Testis (tissue), 3 donors: ENCODE results near the gene IGF1R. TPM values are rescaled to one million over a fixed set of nuclear protein-coding genes. Genes with fewer than 3 reads are reported as not detected.

Experiments
- DNase-seq: peaks from one replicate; pipeline ENCODE4 v3.0.0-alpha.2; 2019
- H3K27ac ChIP-seq, 2 donors: fragments of 200-600 bp; sonication (generic); one replicate each; pipeline ENCODE4 v1.5.1; 2019
- H3K27me3 ChIP-seq: fragments of 200-600 bp; sonication (generic); one replicate; pipeline ENCODE4 v1.5.1; 2019
- H3K36me3 ChIP-seq: fragments of 200-600 bp; sonication (generic); one replicate; pipeline ENCODE4 v1.5.1; 2017; ENCODE audit warnings: low read depth; ENCODE audit errors: missing control alignments
- H3K4me1 ChIP-seq: fragments of 200-600 bp; sonication (generic); one replicate; pipeline ENCODE4 v1.5.1; 2019
- H3K4me3 ChIP-seq, 2 donors: fragments of 200-600 bp; sonication (generic); one replicate each; pipeline ENCODE4 v1.5.1; 2017 to 2019
- H3K9me3 ChIP-seq: fragments of 200-600 bp; sonication (generic); one replicate; pipeline ENCODE4 v1.5.1; 2017
- CTCF ChIP-seq, 3 experiments: fragments of 450-650 bp in 2 of 3; fragments of 200-600 bp in 1 of 3; sonication (generic) in 1 of 3; IDR thresholded peaks; one replicate each; pipeline ENCODE4 v1.5.1; 2016 to 2019; ENCODE audit warnings: antibody characterized with exemption in 3 of 3, mild to moderate bottlenecking in 2 of 3, moderate library complexity in 1 of 3
- POLR2A ChIP-seq: fragments of 450-650 bp; IDR thresholded peaks from one replicate; pipeline ENCODE4 v1.6.1; 2017; ENCODE audit warnings: antibody characterized with exemption, mild to moderate bottlenecking, moderate library complexity
- WGBS, 2 donors: methylation state at CpG; one replicate each; pipeline ENCODE4 v1.1.5; 2018; 5-methylcytosine and 5-hydroxymethylcytosine counted together
- intact Hi-C: fragments of 100-400 bp; cut with DNase I; formaldehyde crosslinking; loops from one replicate; pipeline ENCODE4 v1.15.1; 2023; ENCODE audit warnings: low total_unique reads
- polyA plus RNA-seq: library from polyadenylated mRNA; stranded (reverse); fragments of 350-450 nt; fragmentation: Illumina TruSeq; extraction: RNeasy Lipid Tissue Mini Kit (QIAGEN cat#74804); gene quantifications from one replicate; pipeline ENCODE4 v1.2.3, GENCODE V29; 2014; ENCODE audit warnings: low read depth, low replicate concordance; ENCODE audit not compliant: insufficient read depth
- total RNA-seq, 2 donors: library from RNA; depleted of rRNA; stranded (reverse); fragments of >200 nt; gene quantifications; one replicate each; pipeline ENCODE4 v1.2.3, GENCODE V29; 2016

The IGF1R gene
- total and polyA plus RNA-seq, 3 donors from 2014 or later = 25.8 to 172 (median 157) TPM

GRCh38 chr15:98812716-98813446 lies 164.5 kb downstream of the IGF1R start:
- no peaks in the 10 kb centered on the region for H3K36me3 ChIP-seq
- H3K9me3 ChIP-seq = no peaks in the 10 kb centered on the region
- H3K27me3 ChIP-seq = no peaks in the 10 kb centered on the region
- intact Hi-C loops = no loop called here
- no peak for DNase-seq
- H3K4me1 ChIP-seq = peaks cover 3% of the 10 kb centered on the region
- H3K27ac ChIP-seq = no peak overlapping the region
- H3K4me3 ChIP-seq = no peak overlapping the region
- WGBS, 2 donors = 63 to 78% methylated on average over 8 of the region's 8 CpGs
- TF ChIP-seq POLR2A (no peak), CTCF (IDR thresholded peaks at IDR 0.05) (no peak)

GRCh38 chr15:98813951-98814350 lies 165.6 kb downstream of the IGF1R start:
- Histone ChIP-seq H3K36me3 (no peaks in the 10 kb centered on the region), H3K9me3 (no peaks in the 10 kb centered on the region), H3K4me3 (no peak overlapping the region), H3K27ac (no peak overlapping the region), H3K27me3 (no peaks in the 10 kb centered on the region), H3K4me1 (peaks cover 3% of the 10 kb centered on the region)
- no peak for TF ChIP-seq POLR2A
- TF ChIP-seq CTCF (IDR thresholded peaks at IDR 0.05) = no peak
- 94 to 97% methylated on average over 4 of the region's 4 CpGs for WGBS, 2 donors
- DNase-seq = no peak
- intact Hi-C loops = no loop called here

- no peak overlapping the region for H3K4me3 ChIP-seq
- no peak for TF ChIP-seq POLR2A
- no peak for TF ChIP-seq CTCF (IDR thresholded peaks at IDR 0.05)
- intact Hi-C loops = no loop called here
- no peaks in the 10 kb centered on the region for H3K9me3 ChIP-seq
- H3K36me3 ChIP-seq = no peaks in the 10 kb centered on the region
- peak; percentile 61 for DNase-seq
- peak overlapping the region; percentile 11 to 22 for H3K27ac ChIP-seq
- H3K4me1 ChIP-seq = peaks cover 3% of the 10 kb centered on the region
- WGBS, 2 donors = 62 to 70% methylated on average over 5 of the region's 5 CpGs
- no peaks in the 10 kb centered on the region for H3K27me3 ChIP-seq
Observed at GRCh38 chr15:98815207-98815606, 166.9 kb downstream of the IGF1R start.

- no peak overlapping the region for H3K4me3 ChIP-seq
- H3K27ac ChIP-seq = no peak overlapping the region
- no peaks in the 10 kb centered on the region for H3K36me3 ChIP-seq
- no peak for DNase-seq
- H3K4me1 ChIP-seq = peaks cover 3% of the 10 kb centered on the region
- no peaks in the 10 kb centered on the region for H3K9me3 ChIP-seq
- WGBS, 2 donors = 84 to 88% methylated on average over 2 of the region's 2 CpGs
- H3K27me3 ChIP-seq = no peaks in the 10 kb centered on the region
- TF ChIP-seq POLR2A = no peak
- TF ChIP-seq CTCF (IDR thresholded peaks at IDR 0.05) = no peak
- intact Hi-C loops = no loop called here
Observed at GRCh38 chr15:98817745-98818144, 169.4 kb downstream of the IGF1R start.

GRCh38 chr15:98823012-98823458 lies 174.7 kb downstream of the IGF1R start:
- TF ChIP-seq CTCF (IDR thresholded peaks at IDR 0.05) (no peak), POLR2A (no peak)
- Histone ChIP-seq H3K9me3 (no peaks in the 10 kb centered on the region), H3K27ac (no peak overlapping the region), H3K4me3 (no peak overlapping the region), H3K36me3 (no peaks in the 10 kb centered on the region), H3K4me1 (no peaks in the 10 kb centered on the region), H3K27me3 (no peaks in the 10 kb centered on the region)
- no peak for DNase-seq
- intact Hi-C loops = no loop called here
- 80 to 88% methylated on average over 2 of the region's 2 CpGs for WGBS, 2 donors
